Caco-2 (cell line): Measurements from ENCODE around the gene CORIN. TPM values are rescaled to one million over a fixed set of nuclear protein-coding genes. Genes with fewer than 3 reads are reported as not detected.

ENCODE experiments used
- BruUV-seq: library from RNA; stranded (reverse); fragments of 400-500 nt; replicated peaks from 2 replicates; lab custom pipeline; 2021; lab: Mats Ljungman, UMichigan
- CTCF ChIA-PET: fragments of 300-600 bp; sonication (Branson Sonifier 250); formaldehyde crosslinking; loops from one replicate; lab custom pipeline; 2022; ENCODE audit warnings: antibody characterized with exemption; lab: Charles Lee
- POLR2A ChIA-PET: fragments of 300-600 bp; sonication (Branson Sonifier 250); formaldehyde crosslinking; loops from one replicate; lab custom pipeline; 2022; ENCODE audit warnings: antibody characterized with exemption; lab: Charles Lee
- DNase-seq, 2 experiments: peaks; one replicate each; pipeline versions ENCODE4 v3.0.0 to v3.0.0-alpha.2; 2020 to 2022
- H3K27me3 ChIP-seq: replicated peaks from 2 replicates; pipeline ENCODE4 v1.6.0; 2011; ENCODE audit warnings: low read length; ENCODE audit not compliant: control insufficient read depth, insufficient read depth
- H3K36me3 ChIP-seq: 2 replicates; pipeline ENCODE4 v1.5.1; 2011; ENCODE audit warnings: low read length; ENCODE audit not compliant: control insufficient read depth, insufficient read depth
- H3K4me1 ChIP-seq: fragments of 250-450 bp; sonication (Bioruptor Pico); 2 replicates; pipeline ENCODE4 v1.5.1; 2020; ENCODE audit warnings: mild to moderate bottlenecking
- H3K4me3 ChIP-seq: 2 replicates; pipeline ENCODE4 v1.5.1; 2011; ENCODE audit warnings: low read depth, mild to moderate bottlenecking, control low read depth, low read length
- H3K9me3 ChIP-seq: fragments of 250-450 bp; sonication (Bioruptor Pico); 2 replicates; pipeline ENCODE4 v1.5.1; 2020; ENCODE audit warnings: mild to moderate bottlenecking, moderate library complexity
- H3K27ac Mint-ChIP-seq: one replicate; pipeline ENCODE4 v1.8.0; 2022; ENCODE audit warnings: mixed read lengths; ENCODE audit not compliant: unreplicated experiment
- H3K27me3 Mint-ChIP-seq: one replicate; pipeline ENCODE4 v1.8.0; 2022; ENCODE audit warnings: mixed read lengths; ENCODE audit not compliant: insufficient read depth, unreplicated experiment
- H3K36me3 Mint-ChIP-seq: one replicate; pipeline ENCODE4 v1.8.0; 2022; ENCODE audit warnings: mild to moderate bottlenecking, mixed read lengths; ENCODE audit not compliant: insufficient read depth, unreplicated experiment
- H3K4me1 Mint-ChIP-seq: one replicate; pipeline ENCODE4 v1.8.0; 2022; ENCODE audit warnings: low read depth, mixed read lengths; ENCODE audit not compliant: unreplicated experiment
- H3K4me3 Mint-ChIP-seq: one replicate; pipeline ENCODE4 v1.8.0; 2022; ENCODE audit warnings: mild to moderate bottlenecking, moderate library complexity, mixed read lengths; ENCODE audit not compliant: unreplicated experiment
- H3K9me3 Mint-ChIP-seq: one replicate; pipeline ENCODE4 v1.8.0; 2022; ENCODE audit warnings: mixed read lengths; ENCODE audit not compliant: unreplicated experiment
- CTCF ChIP-seq, 2 experiments: fragments of 200-600 bp in 1 of 2; IDR thresholded peaks; 1 replicate in 1 of 2; 2 replicates in 1 of 2; pipeline versions ENCODE4 v1.5.1 to v1.8.0; 2011 to 2022; ENCODE audit warnings: antibody characterized with exemption in 1 of 2, control low read depth in 1 of 2, inconsistent platforms in 1 of 2, low read depth in 1 of 2, low read length in 1 of 2, mild to moderate bottlenecking in 1 of 2, moderate library complexity in 1 of 2; ENCODE audit not compliant: insufficient read depth in 1 of 2, severe bottlenecking in 1 of 2, unreplicated experiment in 1 of 2
- intact Hi-C: fragments of 100-400 bp; cut with micrococcal nuclease; formaldehyde crosslinking; loops from one replicate; pipeline ENCODE4 v1.10.0; 2022; ENCODE audit not compliant: unreplicated experiment
- total RNA-seq: library from RNA; stranded (reverse); gene quantifications from 2 replicates; pipeline ENCODE4 v1.2.3, GENCODE V29; 2022

Gene CORIN
- total RNA-seq, 1 experiment from 2014 or later = 0.27 TPM

GRCh38 chr4:47696823-47697222 is 141.0 kb downstream of the CORIN start:
- H3K9me3 ChIP-seq = no peaks in the 10 kb centered on the region
- ChIA-PET CTCF (interaction anchor here (0.9 kb wide), 1 partner anchor 143 kb away, joined by 3 read pairs; no protein-coding TSS in a partner anchor), POLR2A (interaction anchor here (0.5 kb wide), 1 partner anchor 184 kb away, joined by 3 read pairs; no protein-coding TSS in a partner anchor)
- Mint-ChIP-seq H3K4me1 (peaks cover 6% of the 10 kb centered on the region), H3K36me3 (no peaks in the 10 kb centered on the region), H3K4me3 (no peak overlapping the region), H3K27me3 (no peaks in the 10 kb centered on the region), H3K9me3 (no peaks in the 10 kb centered on the region), H3K27ac (no peak overlapping the region)
- BruUV-seq = no TSS peak
- no peaks in the 10 kb centered on the region for H3K36me3 ChIP-seq
- no peak overlapping the region for H3K4me3 ChIP-seq
- no peak for DNase-seq
- TF ChIP-seq CTCF (IDR thresholded peaks at IDR 0.05; ENCODE audit: insufficient read depth in 1 of 2, low read depth in 1 of 2, low read length in 1 of 2, severe bottlenecking in 1 of 2, unreplicated experiment in 1 of 2) = no peak
- H3K27me3 ChIP-seq = no peaks in the 10 kb centered on the region
- intact Hi-C loops = no loop called here
- no peaks in the 10 kb centered on the region for H3K4me1 ChIP-seq

- no peak for TF ChIP-seq CTCF (IDR thresholded peaks at IDR 0.05; ENCODE audit: insufficient read depth in 1 of 2, low read depth in 1 of 2, low read length in 1 of 2, severe bottlenecking in 1 of 2, unreplicated experiment in 1 of 2)
- Histone ChIP-seq H3K36me3 (no peaks in the 10 kb centered on the region), H3K27me3 (no peaks in the 10 kb centered on the region), H3K9me3 (no peaks in the 10 kb centered on the region), H3K4me1 (no peaks in the 10 kb centered on the region), H3K4me3 (no peak overlapping the region)
- peaks cover 2% of the 10 kb centered on the region for H3K27me3 Mint-ChIP-seq
- H3K9me3 Mint-ChIP-seq = no peaks in the 10 kb centered on the region
- no peak for DNase-seq
- no TSS peak for BruUV-seq
- ChIA-PET POLR2A (no interaction called here), CTCF (interaction anchor here (2.0 kb wide), 1 partner anchor 142 kb away, joined by 7 read pairs; no protein-coding TSS in a partner anchor)
- peaks cover 6% of the 10 kb centered on the region for H3K4me1 Mint-ChIP-seq
- no peak overlapping the region for H3K4me3 Mint-ChIP-seq
- intact Hi-C loops = no loop called here
- H3K27ac Mint-ChIP-seq = no peak overlapping the region
- no peaks in the 10 kb centered on the region for H3K36me3 Mint-ChIP-seq
Measured at GRCh38 chr4:47695260-47695659, 142.6 kb downstream of the CORIN start.

- CTCF ChIA-PET = interaction anchor here (2.0 kb wide), 1 partner anchor 142 kb away, joined by 7 read pairs; no protein-coding TSS in a partner anchor
- H3K9me3 Mint-ChIP-seq = no peaks in the 10 kb centered on the region
Measured at GRCh38 chr4:47694322-47694721, 143.5 kb downstream of the CORIN start.

More at GRCh38 chr4:47694322-47694721, 143.5 kb downstream of the CORIN start:
- BruUV-seq = no TSS peak
- H3K4me1 Mint-ChIP-seq = peaks cover 6% of the 10 kb centered on the region
- POLR2A ChIA-PET = no interaction called here
- H3K27me3 Mint-ChIP-seq = peaks cover 2% of the 10 kb centered on the region
- H3K36me3 ChIP-seq = no peaks in the 10 kb centered on the region
- H3K36me3 Mint-ChIP-seq = no peaks in the 10 kb centered on the region
- TF ChIP-seq CTCF (IDR thresholded peaks at IDR 0.05; ENCODE audit: insufficient read depth in 1 of 2, low read depth in 1 of 2, low read length in 1 of 2, severe bottlenecking in 1 of 2, unreplicated experiment in 1 of 2) = no peak
- H3K27me3 ChIP-seq = no peaks in the 10 kb centered on the region
- no peak overlapping the region for H3K27ac Mint-ChIP-seq
- no peak overlapping the region for H3K4me3 Mint-ChIP-seq
- no peak for DNase-seq
- H3K4me1 ChIP-seq = no peaks in the 10 kb centered on the region
- intact Hi-C loops = no loop called here
- H3K9me3 ChIP-seq = no peaks in the 10 kb centered on the region
- no peak overlapping the region for H3K4me3 ChIP-seq
